M059J (cell line): ENCODE results near the gene VWA5B1. TPM values are rescaled to one million over a fixed set of nuclear protein-coding genes. Genes with fewer than 3 reads are reported as not detected.

ENCODE experiments used
- DNase-seq: peaks from one replicate; pipeline ENCODE4 v3.0.0-alpha.2; 2012; ENCODE audit warnings: low read depth
- total RNA-seq: library from RNA; depleted of rRNA; stranded (reverse); fragments of >200 nt; shearing (Covaris generic); gene quantifications from 2 replicates; pipeline ENCODE4 v1.2.3, GENCODE V29; 2014

Gene VWA5B1
- total RNA-seq, 1 experiment from 2014 or later, result not detected

DNA sequence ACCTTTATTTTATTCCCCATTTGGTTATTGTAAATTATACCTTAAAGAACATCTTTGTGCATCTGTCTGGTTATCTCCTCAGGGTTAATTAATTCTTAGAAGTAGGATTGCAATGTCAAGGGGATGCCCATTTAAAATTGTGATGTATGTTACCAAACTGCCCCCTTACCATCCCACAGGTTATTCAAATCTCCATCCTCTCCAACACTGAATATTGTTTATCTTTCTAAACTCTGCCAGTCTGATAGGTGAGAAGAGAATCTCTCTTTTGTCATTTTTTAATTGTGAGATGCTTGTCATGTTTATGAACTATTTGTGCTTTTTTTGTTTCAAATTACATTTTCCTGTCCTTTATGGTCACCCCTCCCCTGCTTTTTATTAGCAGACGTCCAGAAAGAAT, 55.8 kb downstream of the VWA5B1 start:
- DNase-seq, result no peak

- no peak for DNase-seq
Measured at GRCh38 chr1:20347699-20348098, 57.0 kb downstream of the VWA5B1 start.

- DNase-seq, result no peak
Measured at GRCh38 chr1:20348326-20348915, 57.7 kb downstream of the VWA5B1 start.

DNA sequence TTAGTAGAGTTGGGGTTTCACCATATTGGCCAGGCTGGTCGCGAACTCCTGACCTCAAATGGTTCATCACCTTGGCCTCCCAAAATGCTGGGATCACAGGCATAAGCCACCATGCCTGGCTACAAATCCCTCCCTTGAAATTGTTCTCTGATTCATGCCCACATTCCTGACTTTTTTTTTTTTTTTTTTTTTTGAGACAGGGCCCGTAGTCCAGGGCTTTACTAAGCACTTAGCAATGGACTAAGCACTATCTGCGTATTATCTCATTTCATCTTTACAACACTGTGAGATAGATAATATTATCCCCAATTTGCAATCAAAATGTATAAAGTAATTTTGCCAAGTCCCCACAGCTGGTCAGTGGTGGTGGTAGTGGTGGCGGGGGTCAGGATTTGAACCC, 58.9 kb downstream of the VWA5B1 start:
- no peak for DNase-seq

DNA sequence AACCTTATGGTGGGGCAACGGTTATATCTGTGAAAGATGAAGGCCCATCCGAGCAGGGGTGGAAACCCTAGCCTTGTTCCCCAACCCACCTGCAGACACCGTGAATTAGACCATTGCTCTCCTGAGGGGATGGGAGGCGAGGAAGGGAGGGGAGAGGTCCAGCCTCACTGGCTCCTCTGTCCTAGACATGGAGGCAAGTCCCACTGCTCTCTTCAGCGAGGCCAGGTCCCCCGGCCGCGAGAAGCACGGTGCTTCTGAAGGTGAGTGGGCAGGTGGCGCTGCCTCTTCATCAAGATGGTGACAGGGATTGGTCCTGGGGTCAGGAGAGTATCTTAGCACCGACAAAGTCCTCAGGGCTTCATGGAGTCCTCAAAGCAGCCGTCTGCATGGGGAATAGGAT, 59.3 kb downstream of the VWA5B1 start:
- DNase-seq, result no peak

DNA sequence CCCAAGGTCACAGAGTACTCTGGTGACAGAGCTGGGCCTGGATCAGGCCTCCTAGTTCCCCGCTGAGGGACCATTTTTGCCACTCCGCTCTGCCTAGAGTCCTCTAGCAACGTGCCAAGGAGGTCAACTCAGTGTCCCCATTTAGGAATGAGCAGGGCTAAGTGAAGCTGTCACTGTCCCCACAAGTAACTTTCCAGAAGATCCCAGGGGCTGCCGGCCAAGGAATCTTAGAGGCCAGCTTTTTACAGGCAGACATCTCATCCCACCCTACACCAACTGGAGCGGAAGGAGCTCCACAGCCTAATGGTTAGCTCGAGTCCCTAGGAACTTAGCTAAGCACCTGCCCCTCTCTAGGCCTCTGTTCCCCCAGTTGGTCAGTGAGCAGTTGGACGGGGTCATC, 59.7 kb downstream of the VWA5B1 start:
- DNase-seq, result no peak

- DNase-seq, result no peak
Measured at GRCh38 chr1:20351911-20352701, 61.4 kb downstream of the VWA5B1 start.

DNA sequence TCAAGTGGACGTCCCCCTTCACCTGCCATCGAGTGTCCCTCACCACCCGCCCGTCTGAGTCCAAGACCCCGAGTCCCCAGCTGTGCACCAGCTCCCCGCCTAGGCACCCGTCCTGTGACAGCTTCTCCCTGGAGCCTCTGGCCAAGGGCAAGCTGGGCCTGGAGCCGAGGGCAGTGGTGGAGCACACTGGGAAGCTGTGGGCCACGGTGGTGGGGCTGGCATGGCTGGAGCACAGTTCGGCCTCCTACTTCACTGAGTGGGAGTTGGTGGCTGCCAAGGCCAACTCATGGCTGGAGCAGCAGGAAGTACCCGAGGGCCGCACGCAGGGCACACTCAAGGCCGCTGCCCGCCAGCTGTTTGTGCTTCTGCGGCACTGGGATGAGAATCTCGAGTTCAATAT, 63.2 kb downstream of the VWA5B1 start:
- DNase-seq, result no peak

DNA sequence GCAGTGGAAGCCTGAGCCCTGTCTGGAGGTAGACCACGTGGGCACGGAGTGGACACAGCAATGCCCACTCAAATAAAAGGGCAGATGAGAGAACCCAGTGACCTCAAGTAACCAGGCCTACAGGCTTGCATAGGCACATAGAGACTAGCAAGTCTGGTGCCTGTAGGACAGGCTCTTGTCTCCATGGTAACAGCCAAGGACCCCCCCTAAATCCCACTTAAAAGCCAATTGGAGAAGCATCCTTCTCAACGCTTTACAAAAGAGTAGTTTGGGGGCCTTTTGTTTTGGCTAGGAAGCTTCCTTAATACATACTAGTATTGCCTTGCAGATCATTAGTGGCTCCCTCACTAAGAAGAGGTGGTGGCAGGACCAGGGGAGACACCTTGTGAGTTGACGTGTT, 63.9 kb downstream of the VWA5B1 start:
- no peak for DNase-seq

GRCh38 chr1:20355101-20355827, 64.6 kb downstream of the VWA5B1 start:
- no peak for DNase-seq

- DNase-seq, result no peak
Measured at GRCh38 chr1:20355828-20356735, 65.4 kb downstream of the VWA5B1 start.

GRCh38 chr1:20356850-20357459, 66.3 kb downstream of the VWA5B1 start:
- DNase-seq, result no peak

DNA sequence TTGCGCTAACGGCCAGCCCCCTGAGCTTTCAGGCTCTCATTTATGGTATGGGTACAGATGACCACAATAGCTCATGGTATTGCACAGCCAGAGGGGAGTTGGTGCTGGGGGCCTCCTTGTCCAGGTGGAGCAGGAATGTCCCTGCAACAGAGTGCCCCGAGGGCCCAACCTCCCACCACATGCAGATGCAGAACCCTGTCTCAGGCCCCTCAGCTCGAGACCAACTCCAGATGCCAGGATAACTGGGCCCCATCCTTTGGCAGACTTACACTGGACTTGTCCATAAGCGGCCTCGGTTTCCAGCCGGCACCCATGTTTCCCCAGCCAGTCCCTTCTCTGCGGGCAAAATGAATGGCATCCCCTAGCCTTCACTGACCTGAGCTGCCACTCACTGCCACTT, 67.1 kb downstream of the VWA5B1 start:
- DNase-seq, result no peak

DNA sequence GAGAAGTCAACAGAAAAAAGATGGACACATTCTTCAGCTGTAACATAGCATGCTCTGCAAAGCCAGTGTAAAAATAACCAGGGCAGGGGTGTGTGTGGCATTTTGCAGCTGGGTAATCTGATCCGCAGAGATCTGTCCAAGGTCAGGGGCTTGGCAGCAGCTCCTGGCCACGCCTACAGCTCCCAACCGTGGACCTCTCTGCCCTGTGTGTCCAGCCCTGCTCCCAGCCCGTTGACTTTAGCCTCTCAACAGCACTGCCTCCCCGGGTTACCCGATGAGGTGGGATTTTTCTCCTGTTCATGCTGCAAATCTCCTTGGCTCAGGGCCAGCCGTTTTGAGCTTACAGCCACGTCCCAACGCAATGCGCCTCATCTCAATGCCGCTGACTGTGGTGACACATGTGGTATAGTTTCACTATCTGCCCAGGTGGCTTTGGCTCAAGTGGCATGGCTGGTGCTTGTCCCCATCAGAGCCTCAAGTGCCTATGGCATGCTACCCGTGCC, 68.1 kb downstream of the VWA5B1 start:
- peak; percentile 65 for DNase-seq

GRCh38 chr1:20359451-20360330, 69.0 kb downstream of the VWA5B1 start:
- peak; percentile 28 for DNase-seq

DNA sequence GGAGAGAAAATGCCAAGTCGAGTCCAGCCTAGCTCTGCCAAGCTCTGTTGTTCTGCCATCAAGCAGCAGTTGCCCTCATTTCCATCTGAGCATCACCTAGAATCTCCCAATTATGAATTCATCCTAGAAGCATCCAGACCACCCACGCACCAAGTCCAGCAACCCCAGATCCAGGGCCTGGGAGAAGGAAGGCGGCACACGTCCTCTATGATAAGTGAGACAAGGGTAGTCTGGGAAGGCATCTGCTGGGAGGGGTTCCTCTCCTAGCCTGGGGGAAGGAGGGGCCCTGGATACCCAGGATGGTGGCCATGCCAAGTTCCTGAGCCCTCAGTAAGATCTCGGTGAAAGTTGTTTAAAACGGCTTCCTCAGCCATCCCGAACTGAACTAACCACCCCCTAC, 70.7 kb downstream of the VWA5B1 start:
- DNase-seq, result no peak

DNA sequence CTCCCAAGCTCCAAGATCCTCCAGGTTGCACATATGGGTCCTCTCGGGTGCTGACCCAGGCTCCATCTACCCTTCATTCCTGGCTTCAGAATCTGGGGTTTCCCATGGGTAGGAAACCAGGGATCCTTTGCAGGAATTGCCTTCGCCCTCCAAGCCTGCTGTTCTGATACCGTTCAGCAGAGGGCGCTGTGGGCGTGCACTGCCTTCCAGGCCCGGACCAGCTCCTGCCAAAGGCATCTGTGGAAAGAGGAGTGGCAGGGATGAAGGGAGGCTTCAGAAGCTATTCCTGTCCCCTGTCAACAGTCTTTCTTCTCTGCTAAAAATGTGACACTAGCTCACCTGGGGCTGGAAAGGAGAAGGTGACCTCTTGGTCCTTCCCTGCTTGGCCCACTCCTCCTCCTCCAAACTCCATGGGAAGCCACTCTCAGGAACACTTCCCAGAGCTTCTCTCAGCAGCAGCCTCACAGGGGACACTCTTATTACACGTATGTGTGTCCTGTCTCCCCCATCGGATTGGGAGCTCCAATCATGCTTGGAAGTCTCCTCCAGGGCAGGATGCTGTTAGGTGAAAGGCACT, 71.2 kb downstream of the VWA5B1 start:
- peak; percentile 63 for DNase-seq

DNA sequence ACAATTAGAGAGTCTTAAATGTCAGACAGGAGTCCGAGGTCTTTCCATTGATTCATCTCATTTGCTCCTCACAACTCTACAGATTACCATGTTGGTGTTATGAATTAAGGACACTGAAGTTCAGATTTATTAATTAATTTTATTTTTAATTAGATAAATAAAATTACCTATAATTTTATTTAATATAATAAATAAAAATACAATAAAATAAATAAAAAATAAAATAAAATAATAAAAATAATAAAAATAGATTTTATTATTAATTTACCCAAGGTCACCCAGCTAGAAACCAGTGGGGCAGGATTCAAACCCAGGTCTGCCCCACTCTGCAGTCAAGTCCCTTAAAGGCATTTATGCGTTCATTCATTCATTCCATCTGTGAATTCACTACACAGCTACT, 72.2 kb downstream of the VWA5B1 start:
- DNase-seq, result no peak

DNA sequence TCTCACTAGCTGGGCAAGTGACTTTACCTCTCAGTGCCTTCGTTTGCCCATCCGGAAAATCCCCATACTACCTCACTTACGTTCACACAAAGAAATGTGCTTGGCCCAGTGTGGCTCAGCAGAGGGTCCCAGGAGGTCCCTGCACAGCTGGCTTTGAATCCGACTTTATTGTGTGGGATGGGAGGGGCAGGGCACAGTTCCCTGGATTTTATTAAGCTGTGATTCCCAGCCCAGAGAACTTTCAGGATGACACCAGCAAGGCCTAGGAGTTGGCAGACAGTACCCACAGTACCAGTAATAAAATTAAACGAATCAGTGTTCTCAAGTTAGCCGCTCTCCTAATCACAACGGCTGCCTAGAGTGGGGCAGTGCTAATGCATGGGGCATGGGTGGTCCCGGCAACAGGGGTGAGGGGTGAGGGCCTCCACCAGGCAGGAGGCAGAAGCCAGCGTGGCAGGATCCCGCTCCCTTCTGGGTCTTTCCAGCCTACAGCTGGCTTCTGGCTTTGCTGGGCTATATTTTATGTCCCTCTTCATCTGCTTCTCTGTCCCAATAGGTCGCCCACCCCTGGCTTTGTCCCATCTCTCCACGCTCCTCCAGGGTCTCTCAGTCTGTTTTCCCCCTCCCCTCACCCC, 74.9 kb downstream of the VWA5B1 start:
- no peak for DNase-seq
